HEK293 (cell line): ENCODE measurements around the gene AQP6.

Experiments used
- SALL2 ChIP-seq: fragments of 450-650 bp; formaldehyde crosslinking; IDR thresholded peaks from 2 replicates; pipeline ENCODE4 v1.5.0; 2017; ENCODE audit warnings: missing biosample characterization, mild to moderate bottlenecking, missing genetic modification characterization, borderline replicate concordance
- SCRT2 ChIP-seq: fragments of 450-650 bp; formaldehyde crosslinking; IDR thresholded peaks from 2 replicates; pipeline ENCODE4 v1.5.1; 2016; ENCODE audit warnings: missing biosample characterization, missing genetic modification characterization
- YY1 ChIP-seq: fragments of 450-650 bp; formaldehyde crosslinking; IDR thresholded peaks from 2 replicates; pipeline ENCODE4 v1.5.1; 2018; ENCODE audit warnings: missing biosample characterization, missing genetic modification characterization
- ZNF112 ChIP-seq: fragments of 450-650 bp; formaldehyde crosslinking; IDR thresholded peaks from 2 replicates; pipeline ENCODE4 v1.5.0; 2017; ENCODE audit warnings: missing biosample characterization, missing genetic modification characterization
- ZNF274 ChIP-seq, 2 experiments: fragments of 200-500 bp in 1 of 2; fragments of 450-650 bp in 1 of 2; sonication (Bioruptor generic) in 1 of 2; formaldehyde crosslinking in 1 of 2; IDR thresholded peaks; 2 replicates each; pipeline versions ENCODE4 v1.5.1 to v1.6.1; 2014 to 2016; ENCODE audit warnings: borderline replicate concordance in 1 of 2, inconsistent platforms in 1 of 2, low read length in 1 of 2, missing biosample characterization in 1 of 2, missing genetic modification characterization in 1 of 2
- ZNF324 ChIP-seq: fragments of 450-650 bp; formaldehyde crosslinking; IDR thresholded peaks from 2 replicates; pipeline ENCODE4 v1.5.1; 2016; ENCODE audit warnings: missing biosample characterization, missing genetic modification characterization
- ZNF768 ChIP-seq: fragments of 450-650 bp; formaldehyde crosslinking; IDR thresholded peaks from 2 replicates; pipeline ENCODE4 v1.5.1; 2018; ENCODE audit warnings: missing biosample characterization, mild to moderate bottlenecking, missing genetic modification characterization
- TF ChIP-seq, protein P1 (sequence below): fragments of 450-650 bp; formaldehyde crosslinking; IDR thresholded peaks from 2 replicates; pipeline ENCODE4 v1.5.1; 2016; ENCODE audit warnings: missing biosample characterization, missing genetic modification characterization
- TF ChIP-seq, protein P2 (sequence below): fragments of 450-650 bp; formaldehyde crosslinking; IDR thresholded peaks from 2 replicates; pipeline ENCODE4 v1.5.1; 2016; ENCODE audit warnings: missing biosample characterization, missing genetic modification characterization

DNA sequence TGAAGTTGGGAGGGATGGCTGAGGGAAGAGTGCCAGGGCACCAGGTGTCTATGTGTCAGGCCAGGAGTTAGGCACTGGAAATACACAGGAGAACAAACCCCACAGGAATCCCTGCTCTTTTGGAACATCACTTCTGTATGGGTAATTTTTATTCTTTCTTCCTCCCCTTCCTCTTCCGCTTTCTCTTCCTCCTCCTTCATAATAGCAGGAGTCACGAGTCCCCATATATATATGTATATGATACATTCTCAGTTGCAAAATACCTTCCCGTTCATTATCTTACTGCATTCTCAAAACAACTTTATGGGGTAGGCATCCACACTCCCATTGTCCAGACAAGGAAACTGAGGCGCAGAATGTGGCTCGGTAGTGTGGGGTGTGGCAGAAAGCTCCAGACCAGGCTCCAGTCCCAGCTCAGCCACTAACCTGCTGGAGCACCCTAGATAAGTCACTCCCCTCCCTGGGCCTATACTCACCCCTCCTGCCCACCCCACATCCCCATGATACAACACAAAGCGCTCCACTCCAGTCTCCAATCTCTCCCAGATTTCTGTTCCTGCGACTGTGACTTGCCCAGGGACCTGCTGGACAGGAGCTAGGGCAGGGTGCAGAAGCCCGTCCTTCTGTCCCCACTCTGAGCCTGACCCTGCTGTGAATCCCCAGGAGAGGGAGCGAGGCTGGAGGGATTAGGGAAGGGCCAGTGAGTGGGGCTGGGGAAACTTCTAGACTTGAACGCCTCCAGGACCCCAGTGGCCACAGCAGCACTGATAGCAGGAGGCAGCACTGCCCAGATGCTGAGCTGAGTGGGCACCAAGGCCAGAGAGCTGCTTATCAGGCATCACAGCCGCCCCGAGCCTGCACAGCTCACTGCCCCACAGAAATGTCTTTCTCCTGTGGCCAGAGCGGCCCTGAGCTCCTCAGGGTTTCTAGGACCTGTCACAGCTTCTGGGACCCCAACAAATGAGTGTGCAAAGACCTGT is 23.6 kb upstream of the AQP6 start:
- TF ChIP-seq, protein P1, sequence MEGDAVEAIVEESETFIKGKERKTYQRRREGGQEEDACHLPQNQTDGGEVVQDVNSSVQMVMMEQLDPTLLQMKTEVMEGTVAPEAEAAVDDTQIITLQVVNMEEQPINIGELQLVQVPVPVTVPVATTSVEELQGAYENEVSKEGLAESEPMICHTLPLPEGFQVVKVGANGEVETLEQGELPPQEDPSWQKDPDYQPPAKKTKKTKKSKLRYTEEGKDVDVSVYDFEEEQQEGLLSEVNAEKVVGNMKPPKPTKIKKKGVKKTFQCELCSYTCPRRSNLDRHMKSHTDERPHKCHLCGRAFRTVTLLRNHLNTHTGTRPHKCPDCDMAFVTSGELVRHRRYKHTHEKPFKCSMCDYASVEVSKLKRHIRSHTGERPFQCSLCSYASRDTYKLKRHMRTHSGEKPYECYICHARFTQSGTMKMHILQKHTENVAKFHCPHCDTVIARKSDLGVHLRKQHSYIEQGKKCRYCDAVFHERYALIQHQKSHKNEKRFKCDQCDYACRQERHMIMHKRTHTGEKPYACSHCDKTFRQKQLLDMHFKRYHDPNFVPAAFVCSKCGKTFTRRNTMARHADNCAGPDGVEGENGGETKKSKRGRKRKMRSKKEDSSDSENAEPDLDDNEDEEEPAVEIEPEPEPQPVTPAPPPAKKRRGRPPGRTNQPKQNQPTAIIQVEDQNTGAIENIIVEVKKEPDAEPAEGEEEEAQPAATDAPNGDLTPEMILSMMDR (tag by site-specific recombination) = no peak
- no peak for TF ChIP-seq ZNF324 (tag by site-specific recombination)
- TF ChIP-seq, protein P2, sequence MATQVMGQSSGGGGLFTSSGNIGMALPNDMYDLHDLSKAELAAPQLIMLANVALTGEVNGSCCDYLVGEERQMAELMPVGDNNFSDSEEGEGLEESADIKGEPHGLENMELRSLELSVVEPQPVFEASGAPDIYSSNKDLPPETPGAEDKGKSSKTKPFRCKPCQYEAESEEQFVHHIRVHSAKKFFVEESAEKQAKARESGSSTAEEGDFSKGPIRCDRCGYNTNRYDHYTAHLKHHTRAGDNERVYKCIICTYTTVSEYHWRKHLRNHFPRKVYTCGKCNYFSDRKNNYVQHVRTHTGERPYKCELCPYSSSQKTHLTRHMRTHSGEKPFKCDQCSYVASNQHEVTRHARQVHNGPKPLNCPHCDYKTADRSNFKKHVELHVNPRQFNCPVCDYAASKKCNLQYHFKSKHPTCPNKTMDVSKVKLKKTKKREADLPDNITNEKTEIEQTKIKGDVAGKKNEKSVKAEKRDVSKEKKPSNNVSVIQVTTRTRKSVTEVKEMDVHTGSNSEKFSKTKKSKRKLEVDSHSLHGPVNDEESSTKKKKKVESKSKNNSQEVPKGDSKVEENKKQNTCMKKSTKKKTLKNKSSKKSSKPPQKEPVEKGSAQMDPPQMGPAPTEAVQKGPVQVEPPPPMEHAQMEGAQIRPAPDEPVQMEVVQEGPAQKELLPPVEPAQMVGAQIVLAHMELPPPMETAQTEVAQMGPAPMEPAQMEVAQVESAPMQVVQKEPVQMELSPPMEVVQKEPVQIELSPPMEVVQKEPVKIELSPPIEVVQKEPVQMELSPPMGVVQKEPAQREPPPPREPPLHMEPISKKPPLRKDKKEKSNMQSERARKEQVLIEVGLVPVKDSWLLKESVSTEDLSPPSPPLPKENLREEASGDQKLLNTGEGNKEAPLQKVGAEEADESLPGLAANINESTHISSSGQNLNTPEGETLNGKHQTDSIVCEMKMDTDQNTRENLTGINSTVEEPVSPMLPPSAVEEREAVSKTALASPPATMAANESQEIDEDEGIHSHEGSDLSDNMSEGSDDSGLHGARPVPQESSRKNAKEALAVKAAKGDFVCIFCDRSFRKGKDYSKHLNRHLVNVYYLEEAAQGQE = no peak
- TF ChIP-seq SALL2 = no peak
- no peak for TF ChIP-seq SCRT2 (tag by site-specific recombination)
- no peak for TF ChIP-seq ZNF274 (IDR thresholded peaks at IDR 0.05; ENCODE audit: low read length)
- TF ChIP-seq ZNF274 (tag by site-specific recombination; IDR thresholded peaks at IDR 0.05; ENCODE audit: borderline replicate concordance) = no peak
- no peak for TF ChIP-seq ZNF768 (tag by site-specific recombination)
- no peak for TF ChIP-seq ZNF112 (tag by site-specific recombination)
- TF ChIP-seq YY1 = no peak
